GM21825 (cell line): ENCODE results near the gene KRT36.

Source experiments
- ATAC-seq: cut with Tn5 transposase; IDR thresholded peaks from one replicate; pipeline ENCODE4 v1.9.1; 2021; ENCODE audit warnings: mild to moderate bottlenecking, moderate library complexity; ENCODE audit not compliant: unreplicated experiment

Gene KRT36

GRCh38 chr17:41489531-41489930, at the start of gene KRT36:
Gene KRT36 (minus strand): TSS chr17:41489910. CDS start chr17:41489864, 46 bp downstream.
- ATAC-seq, result no peak

GRCh38 chr17:41539071-41539492, 49.4 kb upstream of the KRT36 start:
- ATAC-seq, result no peak

- no peak for ATAC-seq
Observed at GRCh38 chr17:41538565-41538991, 48.9 kb upstream of the KRT36 start.

- no peak for ATAC-seq
Observed at GRCh38 chr17:41537990-41538389, 48.3 kb upstream of the KRT36 start.

- no peak for ATAC-seq
Observed at GRCh38 chr17:41537614-41537954, 47.9 kb upstream of the KRT36 start.

GRCh38 chr17:41536741-41537613, 47.3 kb upstream of the KRT36 start:
- no peak for ATAC-seq

- ATAC-seq, result no peak
Observed at GRCh38 chr17:41535764-41536481, 46.2 kb upstream of the KRT36 start.

GRCh38 chr17:41534899-41535546, 45.3 kb upstream of the KRT36 start:
- ATAC-seq, result no peak

- no peak for ATAC-seq
Observed at GRCh38 chr17:41533613-41534012, 43.9 kb upstream of the KRT36 start.

- no peak for ATAC-seq
Observed at GRCh38 chr17:41532947-41533570, 43.3 kb upstream of the KRT36 start.

- ATAC-seq, result no peak
Observed at GRCh38 chr17:41531993-41532392, 42.3 kb upstream of the KRT36 start.

GRCh38 chr17:41530062-41531048, 40.6 kb upstream of the KRT36 start:
- no peak for ATAC-seq

GRCh38 chr17:41529491-41529915, 39.8 kb upstream of the KRT36 start:
- ATAC-seq, result no peak

- no peak for ATAC-seq
Observed at GRCh38 chr17:41528959-41529353, 39.2 kb upstream of the KRT36 start.

GRCh38 chr17:41527063-41528023, 37.6 kb upstream of the KRT36 start:
- no peak for ATAC-seq

GRCh38 chr17:41524261-41524660, 34.6 kb upstream of the KRT36 start:
- no peak for ATAC-seq

- no peak for ATAC-seq
Observed at GRCh38 chr17:41523787-41524186, 34.1 kb upstream of the KRT36 start.

GRCh38 chr17:41523225-41523593, 33.5 kb upstream of the KRT36 start:
- no peak for ATAC-seq
